ENCODE results near the gene SQSTM1.
"Not testable (repeated sequence)": the region's sequence is repeated elsewhere in the genome, so short reads cannot be mapped to it uniquely, and the experiment has no call there.

SQSTM1 gene

GRCh38 chr5:179823937-179824744 is 3.4 kb downstream of the SQSTM1 start:
- DNase-seq (ENCODE audit: low read depth in 4 of 4, low spot score in 1 of 4), result no peak

DNA sequence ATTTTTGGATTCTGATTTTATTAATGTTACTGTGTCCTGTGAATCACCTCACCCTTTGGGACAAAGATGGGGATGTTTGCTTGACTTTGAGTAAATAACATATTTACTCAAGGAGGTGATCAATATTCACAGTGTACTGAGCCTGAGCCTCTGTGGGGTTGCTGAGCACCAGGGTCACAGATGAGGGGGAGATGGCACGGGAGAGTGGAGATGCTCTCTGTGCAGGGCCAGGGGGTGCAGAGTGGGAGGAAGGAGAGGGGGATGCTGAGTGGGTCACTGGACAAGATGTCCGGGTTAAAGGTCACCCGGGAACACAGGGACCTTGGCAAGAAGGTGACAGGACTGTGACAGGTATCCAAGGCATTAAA is 4.0 kb downstream of the SQSTM1 start:
- DNase-seq (ENCODE audit: low read depth in 4 of 4, low spot score in 1 of 4), result no peak

DNA sequence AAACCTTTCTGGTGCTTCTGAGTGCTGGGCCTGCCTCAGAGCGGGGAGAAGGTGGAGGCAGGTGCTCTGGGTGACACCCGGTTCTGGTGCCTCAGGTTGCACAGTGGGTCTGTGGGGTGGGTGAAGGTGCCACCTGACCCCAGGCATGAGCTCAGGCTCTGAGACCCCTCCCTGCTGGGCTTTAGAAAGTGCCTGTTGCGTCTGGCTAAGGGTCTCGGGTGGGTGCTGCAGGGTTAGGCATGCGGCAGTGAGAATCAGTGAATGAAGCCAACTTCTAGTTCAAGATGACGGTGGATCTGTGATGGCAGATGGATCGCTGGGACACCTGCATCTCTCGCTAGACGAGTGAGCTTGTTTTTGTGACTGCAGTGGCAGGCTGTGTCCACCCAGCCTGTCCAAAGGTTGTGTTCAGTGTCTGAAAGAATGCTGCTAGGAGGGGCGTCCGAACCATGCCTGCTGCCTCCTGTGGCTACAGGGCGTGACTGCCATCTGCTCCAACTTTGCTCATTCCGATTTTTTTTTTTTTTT is 5.0 kb downstream of the SQSTM1 start:
- DNase-seq (ENCODE audit: low read depth in 4 of 4, low spot score in 1 of 4), result no peak

DNA sequence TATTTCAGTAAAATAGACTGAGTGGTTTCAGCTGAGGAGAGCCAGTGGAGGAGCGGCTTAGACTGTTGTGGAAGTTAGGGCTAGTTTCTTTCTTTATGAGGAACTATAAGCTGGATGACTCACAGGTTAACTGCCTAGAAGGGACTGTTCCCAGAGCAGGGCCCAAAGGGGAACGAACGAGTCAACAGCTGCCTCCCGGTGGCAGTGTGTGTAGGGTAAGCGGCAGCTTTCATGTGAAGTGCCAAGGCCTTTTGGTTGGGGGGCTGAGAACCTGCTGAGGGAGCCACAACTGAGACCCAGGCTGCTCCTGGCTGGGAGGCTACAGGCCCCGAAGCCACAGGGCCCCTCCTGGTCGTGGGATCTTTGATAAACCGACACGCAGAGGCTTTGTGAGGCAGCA is 7.0 kb downstream of the SQSTM1 start:
- peak in 1 of 4 experiments; percentile 61 for DNase-seq (ENCODE audit: low read depth in 4 of 4, low spot score in 1 of 4)

DNA sequence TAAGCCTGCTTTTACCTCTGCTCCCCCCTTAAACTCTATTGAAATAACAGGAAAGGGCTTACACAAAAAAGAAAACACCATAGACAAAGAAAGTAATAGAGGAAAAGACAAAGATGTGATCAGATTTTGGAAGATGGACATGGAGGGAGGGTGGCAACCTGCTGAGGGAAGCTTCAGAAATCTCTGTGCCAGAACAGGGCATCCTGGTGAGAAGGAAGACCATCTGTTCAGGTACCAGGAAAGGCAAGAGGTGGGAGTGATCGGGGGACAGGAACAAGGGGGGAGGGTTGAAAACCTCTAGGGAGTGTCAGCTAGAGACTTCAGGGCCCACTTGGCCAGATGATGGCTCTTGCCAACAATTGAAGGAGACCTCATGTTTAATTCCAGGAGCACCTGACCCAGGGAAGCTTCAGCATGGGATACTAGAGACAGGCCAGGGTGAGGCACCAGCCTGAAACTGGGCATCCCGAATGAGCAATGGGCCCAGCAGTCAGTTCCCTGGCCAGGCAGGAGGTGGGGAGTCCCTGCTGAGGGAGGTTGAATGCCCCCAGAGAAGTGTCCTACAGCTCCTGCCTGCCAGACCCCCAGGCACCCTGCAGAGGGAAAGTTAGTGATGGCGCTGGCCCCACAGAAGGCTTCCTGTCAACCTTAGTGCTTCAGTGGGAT is 8.2 kb downstream of the SQSTM1 start:
- no peak for DNase-seq (ENCODE audit: low read depth in 4 of 4, low spot score in 1 of 4)

DNA sequence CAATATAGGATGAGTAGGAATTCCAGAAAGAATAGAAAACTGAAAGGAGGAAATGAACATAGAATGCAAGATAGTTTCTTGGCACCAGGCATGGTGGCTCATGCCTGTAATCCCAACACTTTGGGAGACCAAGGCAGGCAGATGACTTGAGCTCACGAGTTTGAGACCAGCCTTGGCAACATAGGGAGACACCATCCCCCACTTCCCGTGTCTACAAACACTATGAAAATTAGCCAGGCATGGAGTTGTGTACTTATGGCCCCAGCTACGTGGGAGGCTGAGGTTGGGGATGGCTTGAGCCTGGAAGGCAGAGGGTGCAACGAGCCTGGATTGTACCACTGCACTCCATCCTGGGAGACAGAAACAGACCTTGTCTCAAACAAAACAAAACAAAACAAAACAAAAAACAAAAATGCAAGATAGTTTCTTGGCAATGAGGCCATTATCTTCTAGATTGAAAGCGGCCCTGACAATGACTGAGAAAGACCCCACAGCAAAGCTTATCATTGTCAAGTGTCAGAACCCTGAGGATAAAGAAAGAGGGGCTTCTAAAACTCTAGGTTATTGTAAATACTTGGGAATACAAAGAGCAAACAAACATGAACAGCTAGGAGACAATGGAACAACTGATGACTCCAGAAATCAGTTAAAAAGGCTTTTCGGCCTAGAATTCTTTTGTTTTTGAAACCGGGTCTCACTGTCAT is 9.2 kb downstream of the SQSTM1 start:
- DNase-seq (ENCODE audit: low read depth in 4 of 4, low spot score in 1 of 4), result no peak

DNA sequence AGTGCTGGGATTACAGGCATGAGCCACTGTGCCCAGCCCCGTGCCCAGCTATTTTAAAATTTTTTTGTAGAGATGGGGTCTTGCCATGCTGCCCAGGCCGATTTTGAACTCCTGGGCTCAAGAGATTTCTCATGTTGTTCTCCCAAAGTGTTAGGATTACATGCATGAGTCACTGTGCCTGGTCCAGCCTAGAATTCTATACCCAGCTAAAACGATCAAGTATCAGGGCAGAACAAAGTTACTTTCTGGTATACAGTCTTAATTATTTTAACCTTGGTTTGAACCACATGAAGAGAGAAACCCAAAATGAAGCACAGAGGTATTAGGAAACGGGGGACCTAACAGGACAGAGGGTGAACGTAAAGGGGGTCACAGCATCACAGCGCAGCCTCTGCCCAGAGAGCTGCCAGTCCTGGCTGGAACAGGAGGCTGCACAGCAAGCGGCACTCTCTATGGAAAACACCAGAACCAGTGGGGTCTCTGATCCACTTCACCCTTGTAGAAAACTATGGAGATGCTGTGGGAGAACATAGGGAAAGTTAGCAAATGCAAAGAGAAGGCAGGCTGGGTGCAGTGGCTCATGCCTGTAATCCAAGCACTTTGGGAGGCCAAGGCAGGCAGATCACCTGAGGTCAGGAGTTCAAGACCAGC is 10.2 kb downstream of the SQSTM1 start:
- DNase-seq (ENCODE audit: low read depth in 4 of 4, low spot score in 1 of 4), result no peak

DNA sequence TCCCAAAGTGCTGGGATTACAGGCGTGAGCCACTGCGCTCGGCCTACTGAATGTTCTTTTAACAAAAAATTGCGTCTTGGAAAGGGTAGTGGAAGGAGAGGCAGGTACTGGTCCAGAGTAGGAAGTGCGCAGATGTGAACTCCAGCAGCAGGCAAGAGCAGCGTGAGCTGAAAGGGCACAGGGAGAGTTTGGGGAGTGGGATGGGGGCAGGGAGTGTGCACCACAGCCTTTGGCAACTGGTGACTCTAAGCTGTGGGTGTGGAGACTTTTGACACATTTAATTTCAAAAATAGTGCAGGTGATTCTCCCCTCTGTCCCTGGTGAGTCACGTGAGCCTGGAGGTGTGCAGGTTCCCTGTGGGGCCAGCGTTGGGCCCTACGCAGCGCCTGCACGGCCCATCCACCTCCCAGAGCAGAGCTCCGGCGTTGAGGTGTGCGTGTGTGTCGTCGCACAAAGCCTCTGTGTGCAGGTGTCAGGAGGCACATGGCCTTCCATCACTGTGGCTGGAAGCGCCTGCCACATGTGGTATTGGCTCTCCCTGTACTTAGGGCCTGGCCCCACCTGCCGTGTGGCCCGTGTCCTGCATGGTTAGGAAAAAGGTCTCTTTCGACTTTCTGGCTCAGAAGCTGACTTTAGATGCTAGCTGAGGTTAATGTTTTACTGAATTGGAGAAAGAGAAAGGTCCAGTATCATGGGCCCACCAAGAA is 11.5 kb downstream of the SQSTM1 start:
- DNase-seq (ENCODE audit: low read depth in 4 of 4, low spot score in 1 of 4), result no peak

DNA sequence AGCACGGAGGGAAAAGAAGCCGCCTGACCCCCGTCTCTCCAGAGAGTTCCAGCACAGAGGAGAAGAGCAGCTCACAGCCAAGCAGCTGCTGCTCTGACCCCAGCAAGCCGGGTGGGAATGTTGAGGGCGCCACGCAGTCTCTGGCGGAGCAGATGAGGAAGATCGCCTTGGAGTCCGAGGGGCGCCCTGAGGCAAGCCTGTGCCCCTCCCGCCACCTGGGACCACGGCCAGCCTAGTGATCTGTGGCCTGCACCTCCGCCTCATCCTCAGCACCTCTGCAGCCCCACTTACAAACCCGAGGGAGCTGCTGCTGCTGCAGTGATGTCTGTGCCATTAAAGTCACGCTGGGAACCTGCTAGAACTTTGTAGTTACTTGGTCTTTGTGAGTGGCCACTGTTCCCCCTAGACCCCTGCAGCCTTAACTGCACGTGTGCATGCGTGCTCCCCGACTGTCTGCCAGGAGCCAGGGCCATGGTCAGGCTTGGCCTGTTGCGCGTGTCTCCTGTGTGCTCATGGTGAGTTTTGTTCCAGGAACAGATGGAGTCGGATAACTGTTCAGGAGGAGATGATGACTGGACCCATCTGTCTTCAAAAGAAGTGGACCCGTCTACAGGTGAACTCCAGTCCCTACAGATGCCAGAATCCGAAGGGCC is 12.5 kb downstream of the SQSTM1 start:
- no peak for DNase-seq (ENCODE audit: low read depth in 4 of 4, low spot score in 1 of 4)

DNA sequence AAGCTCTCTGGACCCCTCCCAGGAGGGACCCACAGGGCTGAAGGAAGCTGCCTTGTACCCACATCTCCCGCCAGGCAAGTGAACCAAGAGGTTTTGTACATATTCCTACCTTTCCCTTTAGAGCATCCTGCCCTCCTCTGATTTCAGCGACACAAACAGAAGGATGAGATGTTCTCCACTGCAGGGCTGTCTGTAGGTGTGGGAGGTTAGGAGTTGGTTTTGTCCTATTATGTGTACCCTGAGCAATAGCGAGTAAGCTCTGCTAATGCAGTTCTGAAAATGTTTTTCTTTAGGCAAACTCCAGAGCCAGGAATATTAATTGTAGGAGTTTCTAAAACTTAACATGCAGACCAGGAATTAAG is 13.0 kb downstream of the SQSTM1 start:
- DNase-seq (ENCODE audit: low read depth in 4 of 4, low spot score in 1 of 4), result no peak

DNA sequence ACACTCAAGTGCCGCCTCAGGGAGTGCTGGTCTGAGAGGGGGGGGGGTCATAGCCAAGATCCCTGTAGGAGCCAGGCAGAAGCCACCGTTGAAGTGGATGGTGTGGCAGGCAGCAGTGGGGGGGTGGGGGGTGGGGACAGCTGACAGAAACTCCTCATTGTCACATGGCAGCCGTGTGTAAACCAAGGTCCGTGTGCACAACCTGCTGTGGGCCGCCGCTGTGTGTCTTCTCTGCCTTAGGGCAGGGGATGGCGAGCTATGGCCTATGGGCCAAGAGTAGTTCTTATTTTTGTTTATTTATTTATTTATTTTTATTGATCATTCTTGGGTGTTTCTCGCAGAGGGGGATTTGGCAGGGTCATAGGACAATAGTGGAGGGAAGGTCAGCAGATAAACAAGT is 13.4 kb downstream of the SQSTM1 start:
- DNase-seq (ENCODE audit: low read depth in 4 of 4, low spot score in 1 of 4), result no peak

DNA sequence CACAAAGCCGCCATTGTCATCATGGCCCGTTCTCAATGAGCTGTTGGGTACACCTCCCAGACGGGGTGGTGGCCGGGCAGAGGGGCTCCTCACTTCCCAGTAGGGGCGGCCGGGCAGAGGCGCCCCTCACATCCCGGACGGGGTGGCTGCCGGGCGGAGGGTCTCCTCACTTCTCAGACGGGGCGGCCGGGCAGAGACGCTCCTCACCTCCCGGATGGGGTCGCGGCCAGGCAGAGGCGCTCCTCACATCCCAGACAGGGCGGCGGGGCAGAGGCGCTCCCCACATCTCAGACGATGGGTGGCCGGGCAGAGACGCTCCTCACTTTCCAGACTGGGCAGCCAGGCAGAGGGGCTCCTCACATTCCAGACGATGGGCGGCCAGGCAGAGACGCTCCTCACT is 14.2 kb downstream of the SQSTM1 start:
- DNase-seq (ENCODE audit: low read depth in 4 of 4, low spot score in 1 of 4), result not testable (repeated sequence)

DNA sequence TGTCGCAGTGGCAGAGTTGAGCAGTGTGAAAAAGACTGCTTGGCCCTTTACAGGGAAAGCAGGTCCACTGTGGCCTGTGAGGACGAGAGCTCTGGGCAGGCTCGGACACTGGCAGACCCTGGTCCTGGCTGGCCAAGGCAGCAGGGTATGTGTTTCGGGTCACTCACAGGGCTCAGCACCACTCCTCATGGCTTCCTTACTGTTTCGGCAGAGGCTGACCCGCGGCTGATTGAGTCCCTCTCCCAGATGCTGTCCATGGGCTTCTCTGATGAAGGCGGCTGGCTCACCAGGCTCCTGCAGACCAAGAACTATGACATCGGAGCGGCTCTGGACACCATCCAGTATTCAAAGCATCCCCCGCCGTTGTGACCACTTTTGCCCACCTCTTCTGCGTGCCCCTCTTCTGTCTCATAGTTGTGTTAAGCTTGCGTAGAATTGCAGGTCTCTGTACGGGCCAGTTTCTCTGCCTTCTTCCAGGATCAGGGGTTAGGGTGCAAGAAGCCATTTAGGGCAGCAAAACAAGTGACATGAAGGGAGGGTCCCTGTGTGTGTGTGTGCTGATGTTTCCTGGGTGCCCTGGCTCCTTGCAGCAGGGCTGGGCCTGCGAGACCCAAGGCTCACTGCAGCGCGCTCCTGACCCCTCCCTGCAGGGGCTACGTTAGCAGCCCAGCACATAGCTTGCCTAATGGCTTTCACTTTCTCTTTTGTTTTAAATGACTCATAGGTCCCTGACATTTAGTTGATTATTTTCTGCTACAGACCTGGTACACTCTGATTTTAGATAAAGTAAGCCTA is 15.7 kb downstream of the SQSTM1 start:
- peak in 3 of 4 experiments; percentile 27 to 50 (median 36) for DNase-seq (ENCODE audit: low read depth in 4 of 4, low spot score in 1 of 4)

DNA sequence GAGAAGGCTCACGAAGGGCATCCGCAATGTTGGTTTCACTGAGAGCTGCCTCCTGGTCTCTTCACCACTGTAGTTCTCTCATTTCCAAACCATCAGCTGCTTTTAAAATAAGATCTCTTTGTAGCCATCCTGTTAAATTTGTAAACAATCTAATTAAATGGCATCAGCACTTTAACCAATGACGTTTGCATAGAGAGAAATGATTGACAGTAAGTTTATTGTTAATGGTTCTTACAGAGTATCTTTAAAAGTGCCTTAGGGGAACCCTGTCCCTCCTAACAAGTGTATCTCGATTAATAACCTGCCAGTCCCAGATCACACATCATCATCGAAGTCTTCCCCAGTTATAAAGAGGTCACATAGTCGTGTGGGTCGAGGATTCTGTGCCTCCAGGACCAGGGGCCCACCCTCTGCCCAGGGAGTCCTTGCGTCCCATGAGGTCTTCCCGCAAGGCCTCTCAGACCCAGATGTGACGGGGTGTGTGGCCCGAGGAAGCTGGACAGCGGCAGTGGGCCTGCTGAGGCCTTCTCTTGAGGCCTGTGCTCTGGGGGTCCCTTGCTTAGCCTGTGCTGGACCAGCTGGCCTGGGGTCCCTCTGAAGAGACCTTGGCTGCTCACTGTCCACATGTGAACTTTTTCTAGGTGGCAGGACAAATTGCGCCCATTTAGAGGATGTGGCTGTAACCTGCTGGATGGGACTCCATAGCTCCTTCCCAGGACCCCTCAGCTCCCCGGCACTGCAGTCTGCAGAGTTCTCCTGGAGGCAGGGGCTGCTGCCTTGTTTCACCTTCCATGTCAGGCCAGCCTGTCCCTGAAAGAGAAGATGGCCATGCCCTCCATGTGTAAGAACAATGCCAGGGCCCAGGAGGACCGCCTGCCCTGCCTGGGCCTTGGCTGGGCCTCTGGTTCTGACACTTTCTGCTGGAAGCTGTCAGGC is 16.6 kb downstream of the SQSTM1 start:
- DNase-seq (ENCODE audit: low read depth in 4 of 4, low spot score in 1 of 4), result no peak

DNA sequence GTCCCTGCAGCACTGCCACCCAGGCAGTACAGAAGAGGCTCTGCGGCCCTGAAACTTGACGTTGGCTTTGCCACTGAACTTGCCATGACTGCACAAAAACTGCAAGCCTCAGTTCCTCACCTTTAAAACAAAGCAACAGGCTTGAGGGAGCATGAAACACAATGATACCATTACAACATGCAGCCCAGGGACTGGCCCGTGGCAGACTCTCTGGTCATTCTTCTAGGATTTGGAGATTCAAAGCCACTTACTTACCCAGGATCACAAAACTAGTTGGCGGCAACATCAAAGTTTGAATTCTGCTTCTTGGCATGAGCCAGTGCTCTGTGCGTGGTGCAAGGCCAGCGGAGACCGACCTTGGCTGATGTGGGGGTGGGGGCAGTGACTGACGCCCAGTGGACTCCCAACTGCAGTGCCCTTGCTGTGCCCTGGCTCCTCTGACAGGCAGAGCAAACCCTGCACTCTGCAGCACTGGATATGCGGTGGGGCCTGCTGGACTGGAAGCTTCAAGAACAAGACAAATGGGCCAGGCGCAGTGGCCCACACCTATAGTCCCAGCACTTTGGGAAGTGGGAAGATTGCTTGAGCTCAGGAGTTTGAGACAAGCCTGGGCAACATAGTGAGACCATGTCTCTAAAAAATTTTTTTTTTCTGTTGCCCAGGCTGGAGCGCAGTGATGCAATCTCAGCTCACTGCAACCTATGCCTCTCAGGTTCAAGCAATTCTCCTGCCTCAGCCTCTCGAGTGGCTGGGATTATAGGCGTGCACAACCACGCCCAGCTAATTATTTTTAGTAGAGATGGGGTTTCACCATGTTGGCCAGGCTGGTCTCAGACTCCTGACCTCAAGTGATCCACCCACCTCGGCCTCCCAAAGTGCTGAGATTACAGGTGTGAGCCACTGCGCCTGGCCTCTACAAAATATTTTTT is 18.9 kb downstream of the SQSTM1 start:
- DNase-seq (ENCODE audit: low read depth in 4 of 4, low spot score in 1 of 4), result no peak

DNA sequence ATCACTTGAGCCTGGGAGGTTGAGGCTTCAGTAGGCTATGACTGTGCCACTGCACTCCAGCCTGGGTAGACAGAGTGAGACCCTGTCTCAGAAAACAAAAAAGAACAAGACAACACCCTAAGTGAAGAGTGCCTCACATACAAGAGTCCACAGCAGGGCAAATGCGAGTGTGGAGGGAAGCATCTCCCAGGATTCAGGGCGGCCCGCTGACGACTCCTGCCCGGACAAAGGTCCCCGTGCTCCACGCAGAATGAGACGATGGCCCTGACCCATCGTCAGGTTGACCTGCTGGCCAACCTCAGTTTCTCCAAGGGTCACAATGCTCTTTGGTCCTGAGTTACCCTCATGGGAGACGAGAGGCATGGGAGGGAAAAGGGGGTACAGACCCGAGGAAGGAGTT is 19.6 kb downstream of the SQSTM1 start:
- DNase-seq (ENCODE audit: low read depth in 4 of 4, low spot score in 1 of 4), result no peak

DNA sequence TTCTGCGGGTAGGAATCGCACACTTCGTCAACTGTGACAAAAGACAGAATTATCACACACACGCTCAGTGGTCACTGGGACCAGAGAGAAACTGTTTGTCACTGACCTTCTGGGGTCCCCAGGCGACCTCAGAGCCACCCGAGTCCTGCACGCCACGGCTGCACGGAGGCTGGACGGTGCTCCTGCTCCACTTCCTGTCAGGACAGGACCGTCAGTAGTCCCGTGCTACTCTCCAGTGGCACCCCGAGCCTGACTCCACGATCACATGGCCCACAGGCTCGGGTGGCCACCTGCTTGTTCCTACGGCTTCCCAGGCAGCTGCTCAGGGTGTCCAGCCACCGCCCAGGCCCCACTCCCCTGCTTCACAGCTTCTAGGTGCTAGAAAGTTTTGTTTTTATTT is 20.1 kb downstream of the SQSTM1 start:
- no peak for DNase-seq (ENCODE audit: low read depth in 4 of 4, low spot score in 1 of 4)
